Measurements from ENCODE around the gene SND1. TPM values are rescaled to one million over a fixed set of nuclear protein-coding genes. Genes with fewer than 3 reads are reported as not detected.
A peak's percentile ranks its signal among the peaks of the same experiment; 100 is the strongest.

The SND1 gene
- total RNA-seq, 1 donor from 2014 or later, result 165 TPM

DNA sequence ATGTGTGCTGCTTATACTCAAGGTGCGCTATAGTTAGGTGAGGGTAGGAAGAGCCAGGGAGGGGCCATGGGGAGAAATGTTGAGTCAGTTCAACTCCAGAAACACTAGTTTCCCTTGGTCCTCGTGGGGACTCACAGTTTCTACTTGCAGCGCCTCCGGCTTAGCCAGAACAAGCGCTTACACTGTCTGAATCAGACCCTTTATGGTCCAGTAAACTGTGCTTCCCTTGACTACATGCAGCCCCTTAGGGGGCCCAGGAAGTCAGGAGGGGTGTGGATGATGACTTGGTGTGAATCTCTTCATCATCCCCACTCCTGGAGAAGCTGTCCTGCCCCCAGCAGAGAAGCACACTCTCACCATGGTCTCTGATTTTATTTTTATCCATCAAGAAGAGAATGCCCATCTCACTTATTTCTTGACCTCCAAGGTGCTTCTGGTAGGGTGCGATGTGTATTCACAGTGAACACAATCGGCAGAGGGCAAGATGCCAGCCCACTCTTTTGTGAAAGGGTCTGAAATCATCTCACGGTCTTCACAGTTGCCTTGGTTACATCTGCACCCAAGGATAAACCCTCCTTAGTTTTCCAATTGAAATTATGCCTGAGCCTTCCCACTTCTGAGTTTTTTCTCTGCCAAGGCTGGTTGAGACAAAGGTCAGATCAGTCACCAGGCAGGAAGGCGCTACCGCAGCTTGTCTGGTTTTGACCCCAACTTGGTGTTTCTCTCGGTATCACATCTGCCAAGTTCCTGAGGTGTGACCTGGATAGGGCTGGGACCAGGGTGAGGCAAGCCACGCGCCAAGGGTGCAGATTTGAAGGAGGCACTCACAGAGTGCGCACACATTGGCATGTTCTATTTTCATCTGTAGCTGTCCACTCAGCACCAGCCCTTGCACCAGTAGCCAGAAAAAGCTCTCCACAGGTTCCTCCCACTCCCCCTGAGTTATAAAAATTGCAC is 441.9 kb downstream of the SND1 start:
- Mint-ChIP-seq H3K27ac (ENCODE audit: unreplicated experiment) (no peak overlapping the region), H3K4me3 (ENCODE audit: unreplicated experiment) (no peak overlapping the region), H3K9me3 (ENCODE audit: unreplicated experiment) (peaks cover 10% of the 10 kb centered on the region), H3K4me1 (ENCODE audit: low read depth, unreplicated experiment) (peaks cover 28% of the 10 kb centered on the region), H3K27me3 (ENCODE audit: unreplicated experiment) (peaks cover 2% of the 10 kb centered on the region), H3K36me3 (ENCODE audit: unreplicated experiment) (peaks cover 5% of the 10 kb centered on the region)
- TF ChIP-seq, protein P1, sequence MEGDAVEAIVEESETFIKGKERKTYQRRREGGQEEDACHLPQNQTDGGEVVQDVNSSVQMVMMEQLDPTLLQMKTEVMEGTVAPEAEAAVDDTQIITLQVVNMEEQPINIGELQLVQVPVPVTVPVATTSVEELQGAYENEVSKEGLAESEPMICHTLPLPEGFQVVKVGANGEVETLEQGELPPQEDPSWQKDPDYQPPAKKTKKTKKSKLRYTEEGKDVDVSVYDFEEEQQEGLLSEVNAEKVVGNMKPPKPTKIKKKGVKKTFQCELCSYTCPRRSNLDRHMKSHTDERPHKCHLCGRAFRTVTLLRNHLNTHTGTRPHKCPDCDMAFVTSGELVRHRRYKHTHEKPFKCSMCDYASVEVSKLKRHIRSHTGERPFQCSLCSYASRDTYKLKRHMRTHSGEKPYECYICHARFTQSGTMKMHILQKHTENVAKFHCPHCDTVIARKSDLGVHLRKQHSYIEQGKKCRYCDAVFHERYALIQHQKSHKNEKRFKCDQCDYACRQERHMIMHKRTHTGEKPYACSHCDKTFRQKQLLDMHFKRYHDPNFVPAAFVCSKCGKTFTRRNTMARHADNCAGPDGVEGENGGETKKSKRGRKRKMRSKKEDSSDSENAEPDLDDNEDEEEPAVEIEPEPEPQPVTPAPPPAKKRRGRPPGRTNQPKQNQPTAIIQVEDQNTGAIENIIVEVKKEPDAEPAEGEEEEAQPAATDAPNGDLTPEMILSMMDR (IDR thresholded peaks at IDR 0.05; ENCODE audit: partially characterized antibody, unreplicated experiment), result no peak
- DNase-seq, result no peak

DNA sequence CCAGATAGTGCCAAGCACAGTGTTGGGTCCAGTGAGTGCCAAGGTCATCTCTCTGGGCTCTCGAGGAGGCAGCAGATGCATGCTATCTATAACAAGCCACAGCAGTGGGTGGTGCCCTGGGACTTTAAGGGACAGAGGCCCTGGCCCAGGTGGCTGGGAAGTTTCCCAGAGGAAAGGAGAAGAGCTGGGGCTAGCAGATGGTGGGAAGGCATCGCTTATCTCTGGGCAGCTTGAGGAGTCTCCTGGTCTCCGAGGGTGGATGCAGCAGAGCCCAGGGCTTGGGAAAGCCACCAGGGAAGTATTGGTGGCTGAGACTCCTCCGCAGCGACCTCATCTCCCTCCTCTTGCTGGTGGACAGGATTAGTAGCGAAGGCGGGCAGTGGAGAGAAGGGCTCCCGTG is 442.7 kb downstream of the SND1 start:
- peaks cover 2% of the 10 kb centered on the region for H3K27me3 Mint-ChIP-seq (ENCODE audit: unreplicated experiment)
- TF ChIP-seq, protein P1 (IDR thresholded peaks at IDR 0.05; ENCODE audit: partially characterized antibody, unreplicated experiment), result no peak
- DNase-seq, result no peak
- H3K27ac Mint-ChIP-seq (ENCODE audit: unreplicated experiment), result peak overlapping the region; percentile 48
- peak overlapping the region; percentile 71 for H3K4me3 Mint-ChIP-seq (ENCODE audit: unreplicated experiment)
- H3K9me3 Mint-ChIP-seq (ENCODE audit: unreplicated experiment), result peaks cover 7% of the 10 kb centered on the region
- H3K4me1 Mint-ChIP-seq (ENCODE audit: low read depth, unreplicated experiment), result peaks cover 28% of the 10 kb centered on the region
- H3K36me3 Mint-ChIP-seq (ENCODE audit: unreplicated experiment), result peaks cover 5% of the 10 kb centered on the region

DNA sequence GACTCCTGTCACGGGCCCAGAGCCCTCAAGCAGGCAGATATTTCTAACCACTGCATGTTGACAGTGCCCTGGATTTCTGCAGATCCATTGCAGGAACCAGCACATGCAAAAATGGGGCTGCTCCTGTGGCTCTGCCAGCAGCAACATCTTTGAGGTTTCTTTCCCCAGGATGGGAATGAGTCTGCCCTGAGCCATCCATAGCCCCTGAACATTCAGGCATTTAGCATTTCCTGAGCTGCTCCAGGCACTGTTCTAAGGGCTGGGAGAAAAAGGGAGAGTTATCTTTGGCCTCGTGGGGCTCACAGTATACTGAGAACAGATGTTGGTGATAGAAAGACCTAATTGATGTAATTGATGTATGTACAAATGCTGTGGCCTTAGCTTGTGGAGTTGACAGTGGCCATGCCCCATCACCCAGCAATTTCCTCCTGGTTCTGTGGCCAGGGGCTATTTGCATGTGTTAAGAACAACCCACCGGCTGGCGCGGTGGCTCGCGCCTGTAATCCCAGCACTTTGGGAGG is 445.3 kb downstream of the SND1 start:
- Mint-ChIP-seq H3K36me3 (ENCODE audit: unreplicated experiment) (no peaks in the 10 kb centered on the region), H3K4me1 (ENCODE audit: low read depth, unreplicated experiment) (peaks cover 38% of the 10 kb centered on the region), H3K4me3 (ENCODE audit: unreplicated experiment) (peak overlapping the region; percentile 30), H3K9me3 (ENCODE audit: unreplicated experiment) (peaks cover 14% of the 10 kb centered on the region), H3K27ac (ENCODE audit: unreplicated experiment) (peak overlapping the region; percentile 35), H3K27me3 (ENCODE audit: unreplicated experiment) (peaks cover 4% of the 10 kb centered on the region)
- DNase-seq, result no peak
- TF ChIP-seq, protein P1 (IDR thresholded peaks at IDR 0.05; ENCODE audit: partially characterized antibody, unreplicated experiment), result no peak

DNA sequence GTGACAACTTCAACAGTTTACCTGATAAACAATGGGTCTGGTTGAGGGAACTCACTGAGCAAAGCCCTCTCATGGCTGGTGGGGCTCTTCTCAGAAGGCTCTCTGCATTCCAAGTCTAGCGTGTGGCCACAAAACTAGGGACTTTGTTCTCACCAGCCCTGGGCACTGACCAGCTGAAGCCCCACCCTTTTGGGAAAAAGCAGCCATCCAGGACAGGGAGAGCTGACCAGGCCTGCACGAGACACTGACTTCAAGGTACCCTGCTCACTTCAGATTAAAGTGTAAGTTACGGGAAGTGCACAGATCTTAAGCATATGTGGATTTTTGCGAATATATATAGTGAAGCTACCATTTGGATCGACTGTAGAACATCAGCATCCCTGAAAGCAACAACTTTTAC is 446.6 kb downstream of the SND1 start:
- peaks cover 16% of the 10 kb centered on the region for H3K9me3 Mint-ChIP-seq (ENCODE audit: unreplicated experiment)
- no peak overlapping the region for H3K4me3 Mint-ChIP-seq (ENCODE audit: unreplicated experiment)
- H3K27me3 Mint-ChIP-seq (ENCODE audit: unreplicated experiment), result peaks cover 10% of the 10 kb centered on the region
- no peak for DNase-seq
- H3K36me3 Mint-ChIP-seq (ENCODE audit: unreplicated experiment), result no peaks in the 10 kb centered on the region
- TF ChIP-seq, protein P1 (IDR thresholded peaks at IDR 0.05; ENCODE audit: partially characterized antibody, unreplicated experiment), result no peak
- no peak overlapping the region for H3K27ac Mint-ChIP-seq (ENCODE audit: unreplicated experiment)
- H3K4me1 Mint-ChIP-seq (ENCODE audit: low read depth, unreplicated experiment), result peaks cover 38% of the 10 kb centered on the region

DNA sequence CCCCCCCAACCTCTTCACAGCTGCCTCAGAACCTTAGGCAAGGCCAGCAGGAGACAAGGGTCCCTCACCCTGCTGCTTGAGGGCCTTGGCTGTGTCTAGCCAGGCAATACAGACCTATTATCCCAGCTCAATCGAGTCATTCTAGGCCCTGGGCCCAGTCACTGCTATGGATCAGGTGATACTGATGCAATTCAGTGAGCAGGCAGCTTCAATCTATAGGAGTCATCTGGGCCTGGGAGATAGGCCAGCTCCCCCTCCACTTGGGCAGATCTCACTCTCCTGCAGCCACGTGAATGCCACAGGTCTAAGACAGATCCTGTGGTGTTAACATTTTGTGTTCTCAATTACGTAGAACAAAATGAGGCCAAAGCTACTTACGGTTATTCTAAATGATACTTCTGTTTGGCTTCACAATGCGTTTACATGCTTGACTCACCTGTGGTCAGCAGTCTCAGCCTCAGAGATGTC is 447.2 kb downstream of the SND1 start:
- TF ChIP-seq, protein P1 (IDR thresholded peaks at IDR 0.05; ENCODE audit: partially characterized antibody, unreplicated experiment), result no peak
- no peaks in the 10 kb centered on the region for H3K36me3 Mint-ChIP-seq (ENCODE audit: unreplicated experiment)
- peaks cover 18% of the 10 kb centered on the region for H3K9me3 Mint-ChIP-seq (ENCODE audit: unreplicated experiment)
- H3K27me3 Mint-ChIP-seq (ENCODE audit: unreplicated experiment), result peaks cover 11% of the 10 kb centered on the region
- no peak overlapping the region for H3K27ac Mint-ChIP-seq (ENCODE audit: unreplicated experiment)
- H3K4me3 Mint-ChIP-seq (ENCODE audit: unreplicated experiment), result no peak overlapping the region
- no peak for DNase-seq
- peaks cover 33% of the 10 kb centered on the region for H3K4me1 Mint-ChIP-seq (ENCODE audit: low read depth, unreplicated experiment)
